CD14-positive monocyte (primary cell): Measurements from ENCODE around the gene OVOL2. TPM values are rescaled to one million over a fixed set of nuclear protein-coding genes. Genes with fewer than 3 reads are reported as not detected.
"Not testable (repeated sequence)": the region's sequence is repeated elsewhere in the genome, so short reads cannot be mapped to it uniquely, and the experiment has no call there.

Experiments used
- DNase-seq, 3 donors: peaks; one replicate each; pipeline ENCODE4 v3.0.0-alpha.2; 2011 to 2022
- H2AFZ ChIP-seq: 2 replicates; pipeline ENCODE4 v1.6.0; 2012; ENCODE audit warnings: mild to moderate bottlenecking, low read depth, low read length, inconsistent platforms; ENCODE audit not compliant: insufficient read depth, poor library complexity, severe bottlenecking
- H3K27ac ChIP-seq, 2 donors: 1 replicate in 1 of 2; 2 replicates in 1 of 2; pipeline ENCODE4 v1.5.1; 2012 to 2013; ENCODE audit warnings: low read length in 2 of 2, control low read depth in 1 of 2, inconsistent platforms in 1 of 2, low read depth in 1 of 2, mild to moderate bottlenecking in 1 of 2
- H3K27me3 ChIP-seq, 2 donors: one replicate each; pipeline versions ENCODE4 v1.6.0 to v1.6.1; 2011 to 2013; ENCODE audit warnings: low read length in 2 of 2; ENCODE audit not compliant: control insufficient read depth in 2 of 2, insufficient read depth in 2 of 2
- H3K36me3 ChIP-seq, 2 donors: replicated peaks in 1 of 2; 1 replicate in 1 of 2; 2 replicates in 1 of 2; pipeline versions ENCODE4 v1.5.1 to v1.6.1; 2012 to 2013; ENCODE audit warnings: low read length in 2 of 2, control low read depth in 1 of 2, inconsistent platforms in 1 of 2, mild to moderate bottlenecking in 1 of 2; ENCODE audit not compliant: insufficient read depth in 2 of 2, control insufficient read depth in 1 of 2
- H3K4me1 ChIP-seq, 2 donors: 1 replicate in 1 of 2; 2 replicates in 1 of 2; pipeline versions ENCODE4 v1.5.1 to v1.6.1; 2012 to 2013; ENCODE audit warnings: low read length in 2 of 2, control low read depth in 1 of 2, inconsistent platforms in 1 of 2, mild to moderate bottlenecking in 1 of 2, moderate library complexity in 1 of 2; ENCODE audit not compliant: insufficient read depth in 2 of 2, control insufficient read depth in 1 of 2
- H3K4me2 ChIP-seq: replicated peaks from 2 replicates; pipeline ENCODE3; 2012; ENCODE audit warnings: low read length, moderate library complexity, mild to moderate bottlenecking; ENCODE audit not compliant: poor library complexity, severe bottlenecking; ENCODE audit errors: extremely low read depth
- H3K4me3 ChIP-seq, 3 experiments: fragments of 200-600 bp in 1 of 3; sonication (generic) in 1 of 3; replicated peaks in 1 of 3; 1 replicate in 2 of 3; 2 replicates in 1 of 3; pipeline ENCODE4 v1.5.1; 2011 to 2013; ENCODE audit warnings: low read length in 3 of 3, mild to moderate bottlenecking in 3 of 3, control low read depth in 2 of 3, low read depth in 2 of 3, inconsistent platforms in 1 of 3, moderate library complexity in 1 of 3
- H3K79me2 ChIP-seq: 2 replicates; pipeline ENCODE4 v1.6.0; 2012; ENCODE audit warnings: mild to moderate bottlenecking, control low read depth, inconsistent platforms, low read length, moderate library complexity; ENCODE audit not compliant: insufficient read depth
- H3K9ac ChIP-seq: 2 replicates; pipeline ENCODE4 v1.6.0; 2017; ENCODE audit warnings: low read length, mild to moderate bottlenecking; ENCODE audit not compliant: insufficient read depth, poor library complexity, severe bottlenecking
- H3K9me3 ChIP-seq, 2 donors: replicated peaks in 1 of 2; 1 replicate in 1 of 2; 2 replicates in 1 of 2; pipeline versions ENCODE4 v1.5.1 to v1.6.1; 2012 to 2013; ENCODE audit warnings: low read length in 2 of 2, control low read depth in 1 of 2; ENCODE audit not compliant: control insufficient read depth in 1 of 2, insufficient read depth in 1 of 2
- H4K20me1 ChIP-seq: 2 replicates; pipeline ENCODE4 v1.6.0; 2012; ENCODE audit warnings: mild to moderate bottlenecking, low read length, control low read depth, moderate library complexity; ENCODE audit not compliant: insufficient read depth
- H3K27ac Mint-ChIP-seq, 7 donors: one replicate each; pipeline ENCODE4 v1.8.0; 2020; ENCODE audit warnings: mild to moderate bottlenecking in 7 of 7, mixed read lengths in 7 of 7, moderate library complexity in 6 of 7, inconsistent platforms in 2 of 7
- H3K27me3 Mint-ChIP-seq, 3 donors: one replicate each; pipeline ENCODE4 v1.8.0; 2021 to 2022; ENCODE audit warnings: low read depth in 3 of 3, mild to moderate bottlenecking in 3 of 3, mixed read lengths in 3 of 3, moderate library complexity in 3 of 3, inconsistent platforms in 1 of 3
- H3K36me3 Mint-ChIP-seq, 2 donors: one replicate each; pipeline ENCODE4 v1.8.0; 2020; ENCODE audit warnings: mixed read lengths in 2 of 2, inconsistent platforms in 1 of 2, mild to moderate bottlenecking in 1 of 2
- H3K4me1 Mint-ChIP-seq: one replicate; pipeline ENCODE4 v1.8.0; 2020; ENCODE audit warnings: mild to moderate bottlenecking, mixed read lengths
- H3K4me3 Mint-ChIP-seq, 2 donors: one replicate each; pipeline ENCODE4 v1.8.0; 2020; ENCODE audit warnings: mild to moderate bottlenecking in 2 of 2, mixed read lengths in 2 of 2, moderate library complexity in 1 of 2
- H3K9me3 Mint-ChIP-seq, 7 donors: one replicate each; pipeline ENCODE4 v1.8.0; 2020 to 2022; ENCODE audit warnings: mixed read lengths in 7 of 7, mild to moderate bottlenecking in 6 of 7, moderate library complexity in 6 of 7, inconsistent platforms in 2 of 7
- CTCF ChIP-seq: fragments of 200-600 bp; IDR thresholded peaks from one replicate; pipeline ENCODE4 v1.8.0; 2022; ENCODE audit warnings: antibody characterized with exemption, mild to moderate bottlenecking
- WGBS: methylation state at CpG from one replicate; pipeline ENCODE4 v1.1.5; 2013; ENCODE audit warnings: missing lambda C conversion rate; ENCODE audit not compliant: insufficient coverage; 5-methylcytosine and 5-hydroxymethylcytosine counted together
- intact Hi-C, 2 donors: fragments of 100-400 bp; cut with micrococcal nuclease; formaldehyde crosslinking; loops; one replicate each; pipeline versions ENCODE4 v1.15.0 to v1.15.1; 2023
- polyA plus RNA-seq, 3 donors: library from polyadenylated mRNA; depleted of rRNA in 1 of 3; unstranded in 2 of 3; stranded (reverse) in 1 of 3; fragments of 300-500 nt in 2 of 3; fragments of >200 nt in 1 of 3; fragmentation: Illumina TruSeq in 2 of 3; gene quantifications; 1 replicate in 2 of 3; 2 replicates in 1 of 3; pipeline ENCODE4 v1.2.3, GENCODE V29; 2012 to 2021

Gene OVOL2
- polyA plus RNA-seq, 3 donors, result not detected

- DNase-seq, H3K36me3 Mint-ChIP-seq, H3K9me3 ChIP-seq, H3K4me2 ChIP-seq, H3K27ac ChIP-seq, H3K4me3 Mint-ChIP-seq, H4K20me1 ChIP-seq, H3K27me3 ChIP-seq, H3K9me3 Mint-ChIP-seq, H3K4me1 ChIP-seq, intact Hi-C loops, H3K27me3 Mint-ChIP-seq, H3K36me3 ChIP-seq, H3K4me3 ChIP-seq, H3K79me2 ChIP-seq, H3K9ac ChIP-seq, H3K4me1 Mint-ChIP-seq, H2AFZ ChIP-seq: not testable (repeated sequence)
- H3K27ac Mint-ChIP-seq, result peak overlapping the region in 2 of 7 donors; percentile 27 to 45
- WGBS, result 100% methylated on average over 1 of the region's 3 CpGs
Observed at GRCh38 chr20:18088298-18088697, 30.6 kb upstream of the OVOL2 start.

GRCh38 chr20:18087054-18087453 is 29.3 kb upstream of the OVOL2 start:
- no peak for DNase-seq
- Mint-ChIP-seq H3K4me1 (no peaks in the 10 kb centered on the region), H3K27ac (no peak overlapping the region), H3K36me3 (no peaks in the 10 kb centered on the region), H3K9me3 (peaks cover 0 to 6% (median 0%) of the 10 kb centered on the region in 7 donors), H3K27me3 (peaks cover 3 to 5% (median 3%) of the 10 kb centered on the region in 3 donors), H3K4me3 (no peak overlapping the region)
- no peaks in the 10 kb centered on the region for H4K20me1 ChIP-seq
- WGBS, result 83% methylated on average over 5 of the region's 6 CpGs
- no peaks in the 10 kb centered on the region for H3K36me3 ChIP-seq
- no peak for TF ChIP-seq CTCF
- H3K9me3 ChIP-seq, result no peaks in the 10 kb centered on the region
- H3K4me2 ChIP-seq, result no peak overlapping the region
- intact Hi-C loops, result no loop called here
- no peak overlapping the region for H3K4me3 ChIP-seq
- no peaks in the 10 kb centered on the region for H3K79me2 ChIP-seq
- no peaks in the 10 kb centered on the region for H3K4me1 ChIP-seq
- no peak overlapping the region for H3K27ac ChIP-seq
- H3K27me3 ChIP-seq, result no peaks in the 10 kb centered on the region
- no peak overlapping the region for H2AFZ ChIP-seq
- no peak overlapping the region for H3K9ac ChIP-seq

- H3K27me3 ChIP-seq, DNase-seq, H3K36me3 ChIP-seq, intact Hi-C loops, H2AFZ ChIP-seq, H4K20me1 ChIP-seq, H3K27me3 Mint-ChIP-seq, H3K9me3 Mint-ChIP-seq, H3K4me1 ChIP-seq, H3K27ac ChIP-seq, H3K79me2 ChIP-seq, H3K27ac Mint-ChIP-seq, H3K4me3 ChIP-seq, H3K36me3 Mint-ChIP-seq, H3K9ac ChIP-seq, H3K4me1 Mint-ChIP-seq, H3K9me3 ChIP-seq, H3K4me2 ChIP-seq, H3K4me3 Mint-ChIP-seq: not testable (repeated sequence)
- no CpG with 5 or more reads among the region's 9 CpGs for WGBS
Observed at GRCh38 chr20:18080836-18081235, 23.1 kb upstream of the OVOL2 start.
